Endodermal cell (in vitro differentiated cells): Measurements from ENCODE around the gene KAZN. TPM values are rescaled to one million over a fixed set of nuclear protein-coding genes. Genes with fewer than 3 reads are reported as not detected.

Experiments
- DNase-seq: peaks from one replicate; pipeline ENCODE4 v3.0.0-alpha.2; 2017
- H3K27ac ChIP-seq: 2 replicates; pipeline ENCODE4 v1.5.1; 2013; ENCODE audit warnings: mild to moderate bottlenecking, low read depth, low read length, moderate library complexity
- H3K27me3 ChIP-seq: 2 replicates; pipeline ENCODE4 v1.6.1; 2013; ENCODE audit warnings: mild to moderate bottlenecking, low read length, moderate library complexity; ENCODE audit not compliant: insufficient read depth, control insufficient read depth, poor library complexity, severe bottlenecking
- H3K36me3 ChIP-seq: 2 replicates; pipeline ENCODE4 v1.7.0; 2013; ENCODE audit warnings: mild to moderate bottlenecking, low read length, moderate library complexity; ENCODE audit not compliant: control insufficient read depth, insufficient read depth
- H3K4me1 ChIP-seq: one replicate; pipeline ENCODE4 v1.7.0; 2013; ENCODE audit warnings: low read length; ENCODE audit not compliant: control insufficient read depth, insufficient read depth
- H3K4me3 ChIP-seq: 2 replicates; pipeline ENCODE4 v1.5.1; 2013; ENCODE audit warnings: mild to moderate bottlenecking, low read length, moderate library complexity
- H3K9ac ChIP-seq: 2 replicates; pipeline ENCODE4 v1.6.1; 2013; ENCODE audit warnings: mild to moderate bottlenecking, low read length, moderate library complexity; ENCODE audit not compliant: poor library complexity, severe bottlenecking; ENCODE audit errors: extremely low read depth
- H3K9me3 ChIP-seq: 2 replicates; pipeline ENCODE4 v1.6.1; 2013; ENCODE audit warnings: mild to moderate bottlenecking, low read length, moderate library complexity; ENCODE audit not compliant: control insufficient read depth
- H3K27ac Mint-ChIP-seq: 2 replicates; pipeline ENCODE4 v1.8.0; 2020; ENCODE audit warnings: mixed read lengths
- H3K27me3 Mint-ChIP-seq: 2 replicates; pipeline ENCODE4 v1.8.0; 2021; ENCODE audit warnings: mild to moderate bottlenecking, mixed read lengths; ENCODE audit not compliant: insufficient read depth
- H3K36me3 Mint-ChIP-seq: 2 replicates; pipeline ENCODE4 v1.8.0; 2020; ENCODE audit warnings: low read depth, mixed read lengths
- H3K4me1 Mint-ChIP-seq: 2 replicates; pipeline ENCODE4 v1.8.0; 2020; ENCODE audit warnings: mixed read lengths
- H3K4me3 Mint-ChIP-seq: 2 replicates; pipeline ENCODE4 v1.8.0; 2020; ENCODE audit warnings: mild to moderate bottlenecking, moderate library complexity, mixed read lengths
- H3K9me3 Mint-ChIP-seq: 2 replicates; pipeline ENCODE4 v1.8.0; 2020; ENCODE audit warnings: mild to moderate bottlenecking, mixed read lengths
- CTCF ChIP-seq: fragments of 200-600 bp; sonication (generic); conservative IDR thresholded peaks from 2 replicates; pipeline ENCODE4 v1.5.0; 2021; ENCODE audit warnings: antibody characterized with exemption, mild to moderate bottlenecking
- whole genome bisulfite sequencing, 2 experiments: methylation state at CpG; one replicate each; pipeline versions ENCODE4 v1.1.5 to v1.1.7; 2013; ENCODE audit warnings: missing lambda C conversion rate in 2 of 2, mixed read lengths in 1 of 2; ENCODE audit not compliant: insufficient coverage in 1 of 2, insufficient read length in 1 of 2; 5-methylcytosine and 5-hydroxymethylcytosine counted together
- total RNA-seq, 2 donors: library from RNA; stranded (reverse); fragmentation: NEBNext Ultra II Directional in 1 of 2; extraction: Animal tissue kit (Norgen Biotek cat#: 25700) in 1 of 2; gene quantifications; 2 replicates in 1 of 2; 3 replicates in 1 of 2; pipeline ENCODE4 v1.2.1, GENCODE V29; 2021

KAZN gene
- total RNA-seq, 2 donors from 2014 or later: 12.4 to 13.9 TPM

DNA sequence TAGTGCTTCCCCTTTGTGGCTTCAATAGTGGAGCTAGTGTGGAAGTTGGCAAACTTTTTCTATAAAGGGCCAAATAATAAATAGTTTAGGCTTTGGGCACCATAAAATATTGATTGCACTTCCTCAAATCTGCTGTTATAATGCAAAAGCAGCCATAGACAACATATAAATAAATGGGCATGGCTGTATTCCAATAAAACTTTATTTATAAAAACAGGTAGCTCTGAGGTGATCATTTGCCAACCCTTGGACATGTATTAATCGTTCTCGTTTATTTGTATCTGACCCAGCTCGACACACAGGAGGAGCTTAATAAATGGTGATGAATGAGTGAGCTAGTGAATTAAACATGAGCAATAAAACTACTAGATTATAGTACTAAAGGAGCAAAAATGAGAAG lies 13.3 kb downstream of the KAZN start:
- H3K36me3 ChIP-seq: no peaks in the 10 kb centered on the region
- 92% methylated on average over 3 of the region's 3 CpGs; no CpG with 5 or more reads in 1 of the 2 experiments for WGBS, 2 experiments
- no peak for DNase-seq
- no peak overlapping the region for H3K27ac ChIP-seq
- no peak overlapping the region for H3K9ac ChIP-seq
- H3K4me3 ChIP-seq: no peak overlapping the region
- H3K4me1 ChIP-seq: no peaks in the 10 kb centered on the region
- no peaks in the 10 kb centered on the region for H3K9me3 Mint-ChIP-seq
- H3K27ac Mint-ChIP-seq: no peak overlapping the region
- TF ChIP-seq CTCF: no peak
- no peaks in the 10 kb centered on the region for H3K27me3 ChIP-seq
- peaks cover 4% of the 10 kb centered on the region for H3K36me3 Mint-ChIP-seq
- no peaks in the 10 kb centered on the region for H3K9me3 ChIP-seq
- peaks cover 9% of the 10 kb centered on the region for H3K4me1 Mint-ChIP-seq
- H3K4me3 Mint-ChIP-seq: no peak overlapping the region
- no peaks in the 10 kb centered on the region for H3K27me3 Mint-ChIP-seq

DNA sequence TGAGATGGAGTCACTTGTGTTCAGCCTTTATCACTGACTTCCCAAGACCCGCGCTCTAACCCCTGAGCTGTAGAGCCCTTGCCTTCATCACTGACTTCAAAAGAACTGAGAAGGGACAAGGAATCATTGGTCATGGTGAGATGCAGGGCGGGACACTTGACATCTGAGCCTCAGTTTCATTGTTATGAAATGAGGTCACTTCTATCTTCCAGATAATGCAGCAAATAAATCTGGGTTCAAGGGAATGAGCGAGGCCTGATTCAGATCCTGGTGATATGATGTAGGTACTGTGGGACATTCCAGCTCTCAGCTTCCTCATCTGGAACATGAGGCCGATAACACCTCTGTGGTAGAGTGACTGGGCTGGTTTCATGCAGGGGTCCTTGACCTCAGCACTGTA lies 13.8 kb downstream of the KAZN start:
- Mint-ChIP-seq H3K4me1 (peaks cover 11% of the 10 kb centered on the region), H3K4me3 (no peak overlapping the region), H3K36me3 (peaks cover 4% of the 10 kb centered on the region), H3K27ac (no peak overlapping the region), H3K9me3 (no peaks in the 10 kb centered on the region), H3K27me3 (no peaks in the 10 kb centered on the region)
- Histone ChIP-seq H3K27me3 (no peaks in the 10 kb centered on the region), H3K4me1 (no peaks in the 10 kb centered on the region), H3K27ac (no peak overlapping the region), H3K9me3 (no peaks in the 10 kb centered on the region), H3K9ac (no peak overlapping the region), H3K36me3 (no peaks in the 10 kb centered on the region), H3K4me3 (no peak overlapping the region)
- TF ChIP-seq CTCF: no peak
- DNase-seq: no peak
- 64 to 84% methylated on average over 2 to 5 of the region's 5 CpGs for WGBS, 2 experiments

DNA sequence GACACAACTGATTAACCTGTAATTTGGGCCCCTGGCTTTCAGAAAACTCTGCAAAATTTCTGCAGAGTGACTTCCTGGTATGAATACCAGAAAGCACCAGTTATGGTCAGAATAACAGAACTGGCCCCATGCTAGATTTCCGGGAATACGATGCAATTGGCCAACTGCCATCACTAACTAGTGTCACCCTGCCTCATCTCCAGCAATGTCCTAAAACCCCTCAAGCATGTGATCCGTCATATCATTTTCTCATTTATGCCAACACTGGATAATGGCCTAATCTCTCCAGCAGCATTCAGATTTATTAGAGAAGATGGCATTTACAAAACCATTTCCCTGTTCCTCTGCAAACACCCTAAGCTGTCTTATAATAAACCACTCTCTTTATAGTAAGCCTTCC lies 15.4 kb downstream of the KAZN start:
- WGBS, 2 experiments: 93 to 100% methylated on average over 3 of the region's 3 CpGs
- Histone ChIP-seq H3K27me3 (no peaks in the 10 kb centered on the region), H3K27ac (no peak overlapping the region), H3K9me3 (no peaks in the 10 kb centered on the region), H3K36me3 (no peaks in the 10 kb centered on the region), H3K4me3 (no peak overlapping the region), H3K4me1 (no peaks in the 10 kb centered on the region), H3K9ac (no peak overlapping the region)
- H3K4me1 Mint-ChIP-seq: peaks cover 16% of the 10 kb centered on the region
- no peaks in the 10 kb centered on the region for H3K27me3 Mint-ChIP-seq
- H3K36me3 Mint-ChIP-seq: peaks cover 4% of the 10 kb centered on the region
- DNase-seq: no peak
- no peak for TF ChIP-seq CTCF
- H3K4me3 Mint-ChIP-seq: no peak overlapping the region
- H3K9me3 Mint-ChIP-seq: no peaks in the 10 kb centered on the region
- H3K27ac Mint-ChIP-seq: no peak overlapping the region
